Measurements from ENCODE around the gene CD34.
"Not testable (repeated sequence)": the region's sequence is repeated elsewhere in the genome, so short reads cannot be mapped to it uniquely, and the experiment has no call there.

The CD34 gene, protein sequence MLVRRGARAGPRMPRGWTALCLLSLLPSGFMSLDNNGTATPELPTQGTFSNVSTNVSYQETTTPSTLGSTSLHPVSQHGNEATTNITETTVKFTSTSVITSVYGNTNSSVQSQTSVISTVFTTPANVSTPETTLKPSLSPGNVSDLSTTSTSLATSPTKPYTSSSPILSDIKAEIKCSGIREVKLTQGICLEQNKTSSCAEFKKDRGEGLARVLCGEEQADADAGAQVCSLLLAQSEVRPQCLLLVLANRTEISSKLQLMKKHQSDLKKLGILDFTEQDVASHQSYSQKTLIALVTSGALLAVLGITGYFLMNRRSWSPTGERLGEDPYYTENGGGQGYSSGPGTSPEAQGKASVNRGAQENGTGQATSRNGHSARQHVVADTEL

DNA sequence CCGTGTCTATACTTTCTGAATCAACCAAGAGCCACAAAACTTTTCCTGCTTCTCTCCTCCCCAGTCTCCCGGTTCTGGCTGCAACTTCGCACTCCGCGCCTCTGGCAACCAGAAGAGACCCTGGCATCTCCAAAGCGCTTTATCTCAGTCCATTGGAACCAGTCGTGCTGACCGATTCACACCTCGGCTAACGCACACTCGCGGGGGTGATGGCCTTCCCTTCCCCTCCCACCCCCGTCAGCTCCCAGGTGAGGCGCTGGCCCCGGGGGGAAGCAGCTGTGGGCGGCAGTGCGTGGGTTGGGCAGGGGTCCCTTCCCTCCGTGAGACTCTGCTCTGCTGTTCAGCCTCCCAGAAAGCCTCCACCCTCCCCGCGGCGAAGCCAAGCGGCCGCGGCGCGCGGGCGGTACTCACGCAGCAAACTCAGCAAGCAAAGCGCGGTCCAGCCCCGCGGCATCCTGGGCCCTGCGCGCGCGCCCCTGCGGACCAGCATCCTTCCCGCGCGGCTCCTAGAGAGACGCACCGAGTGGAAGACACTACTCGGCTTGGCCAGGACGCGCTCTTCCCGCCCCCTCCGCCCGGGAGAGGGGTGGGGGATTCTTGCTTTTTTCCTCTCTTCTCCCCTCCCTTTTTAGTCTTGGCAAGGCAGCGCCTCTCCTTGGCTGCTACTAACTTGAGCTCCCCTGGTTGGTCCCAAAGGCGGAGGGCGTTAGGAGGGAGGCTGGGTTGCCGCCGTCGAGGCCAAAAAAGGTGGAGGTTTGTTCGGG is at the start of gene CD34:
Gene CD34, minus strand, starts transcription at position 535 of the 764 bp plus-strand sequence. Its CDS starts 45 bp downstream, at position 490.
- DNase-seq: no peak

DNA sequence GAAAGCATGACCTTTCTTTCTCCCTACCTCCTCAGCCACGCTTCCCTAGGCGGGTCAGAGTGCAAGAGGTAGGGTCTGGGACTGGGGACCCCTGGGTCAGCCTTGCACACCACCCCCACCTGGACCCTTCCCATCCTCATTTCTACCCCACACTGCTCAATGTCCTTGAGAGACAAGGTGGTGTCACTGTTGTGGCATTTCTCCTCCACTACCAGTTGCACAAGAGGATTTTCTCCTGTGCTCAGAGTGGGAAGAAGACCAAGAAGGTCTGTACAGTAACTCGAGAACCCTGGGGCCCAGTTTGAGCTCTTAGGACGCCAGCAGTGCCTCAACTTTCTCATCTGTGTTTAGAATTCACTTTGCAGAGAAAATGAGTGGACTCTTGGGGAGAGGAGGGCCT is 49.4 kb upstream of the CD34 start:
- DNase-seq: no peak

DNA sequence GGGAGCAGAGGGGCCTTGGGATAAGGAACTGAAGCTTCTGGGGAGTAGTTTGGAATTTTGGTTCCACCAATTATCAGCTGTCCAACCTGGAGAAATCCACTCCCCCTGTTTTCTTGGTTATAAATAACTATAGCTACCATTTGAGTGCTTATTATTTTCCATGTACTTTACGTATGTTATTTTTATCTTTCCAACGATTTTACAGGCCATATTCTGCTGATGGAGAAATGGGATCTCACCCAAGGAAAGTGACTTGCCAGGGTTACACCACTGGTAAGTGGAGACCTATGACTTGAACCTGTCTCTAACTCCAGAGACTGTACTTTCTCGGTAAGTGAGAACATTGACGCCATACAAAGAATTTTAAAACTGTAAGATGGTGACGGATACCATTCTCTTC is 49.0 kb upstream of the CD34 start:
- no peak for DNase-seq

DNA sequence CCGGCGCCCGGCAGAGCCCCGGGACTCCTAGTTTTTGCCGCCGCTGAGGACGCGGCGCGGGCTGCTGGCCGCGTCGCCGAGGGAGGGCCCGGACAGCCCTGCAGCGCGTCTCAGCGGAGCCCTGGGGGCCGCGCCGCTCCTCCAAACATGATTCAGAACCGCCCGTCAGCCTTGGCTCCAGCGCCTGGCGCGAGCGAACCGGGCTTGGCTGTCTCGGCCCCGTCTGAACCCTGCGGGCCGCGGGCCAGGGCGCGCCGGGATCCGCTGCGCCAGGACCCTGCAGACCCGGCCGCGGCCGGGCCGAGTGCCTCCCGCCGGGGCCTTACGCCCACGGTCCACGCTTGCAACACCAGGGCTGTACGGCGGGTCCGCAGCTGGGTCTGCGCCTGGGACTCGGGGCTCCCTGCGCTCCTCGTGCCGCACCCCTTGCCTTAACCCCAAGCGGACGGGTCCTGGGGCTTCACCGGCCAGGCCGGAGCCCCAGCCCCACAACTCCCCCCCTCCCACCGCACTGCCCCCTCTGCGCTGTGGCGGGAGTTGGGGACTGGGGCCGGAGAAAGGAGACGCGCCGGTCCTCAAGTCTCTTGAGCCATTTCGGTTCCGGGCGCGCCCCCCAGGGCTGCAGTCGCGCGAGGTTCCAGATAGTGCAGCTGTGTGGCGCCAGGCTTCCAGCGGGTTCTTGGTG is 48.4 kb upstream of the CD34 start:
- DNase-seq: no peak

DNA sequence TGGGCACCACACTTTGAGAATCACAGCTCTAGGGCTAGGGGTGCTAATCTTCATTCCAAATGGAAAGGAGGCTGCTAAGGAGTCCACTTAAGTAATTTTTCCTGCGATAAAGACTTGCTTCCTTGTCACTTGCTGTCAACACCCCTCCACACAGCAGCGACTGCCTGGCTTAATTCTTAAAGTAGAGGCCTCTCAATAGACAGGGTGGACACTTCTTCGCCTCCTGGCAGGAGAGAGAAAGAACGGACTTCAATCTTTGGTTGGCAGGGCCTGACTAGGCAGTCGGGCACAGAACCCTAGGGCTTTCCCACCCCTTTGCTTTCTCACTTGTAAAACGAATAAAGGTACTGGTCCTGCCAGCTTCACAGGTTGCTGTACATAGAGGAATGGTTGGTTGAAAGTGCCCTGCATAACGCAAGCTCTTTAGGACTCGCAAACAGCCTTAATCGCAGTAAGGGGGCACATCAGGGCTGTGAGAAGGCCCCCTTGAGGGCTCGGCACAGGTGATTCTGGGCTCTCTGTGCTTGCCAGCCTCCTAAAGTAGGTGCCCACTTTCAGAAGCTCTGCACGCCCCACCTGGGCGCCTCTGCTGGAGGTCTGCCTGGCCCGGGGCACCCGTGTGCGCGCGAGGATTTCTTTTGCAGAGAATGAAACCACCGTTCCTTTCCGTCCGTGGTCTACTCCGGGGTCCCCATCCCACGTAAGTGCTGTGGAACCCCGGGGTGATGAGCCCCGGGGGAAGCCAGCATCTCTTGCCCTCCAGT is 47.6 kb upstream of the CD34 start:
- no peak for DNase-seq

DNA sequence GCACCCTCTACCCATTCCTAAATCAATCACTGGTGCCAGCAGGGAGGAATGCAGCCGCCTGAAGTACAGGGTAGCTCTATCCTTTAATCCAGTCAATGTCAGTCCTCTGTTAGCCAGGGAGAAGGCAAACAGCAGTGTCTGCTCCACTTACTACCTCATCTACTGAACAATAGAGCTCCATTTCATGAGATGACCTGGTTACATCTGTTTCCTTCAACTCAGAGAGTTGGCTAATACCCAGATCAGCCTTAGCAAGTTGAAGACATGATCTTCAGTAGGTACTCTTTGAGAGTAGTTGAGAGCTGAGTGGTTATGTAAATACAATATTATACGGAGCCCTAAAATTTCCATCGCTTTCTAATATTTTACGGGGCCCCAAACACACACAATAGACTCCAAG is 46.1 kb upstream of the CD34 start:
- DNase-seq: no peak

DNA sequence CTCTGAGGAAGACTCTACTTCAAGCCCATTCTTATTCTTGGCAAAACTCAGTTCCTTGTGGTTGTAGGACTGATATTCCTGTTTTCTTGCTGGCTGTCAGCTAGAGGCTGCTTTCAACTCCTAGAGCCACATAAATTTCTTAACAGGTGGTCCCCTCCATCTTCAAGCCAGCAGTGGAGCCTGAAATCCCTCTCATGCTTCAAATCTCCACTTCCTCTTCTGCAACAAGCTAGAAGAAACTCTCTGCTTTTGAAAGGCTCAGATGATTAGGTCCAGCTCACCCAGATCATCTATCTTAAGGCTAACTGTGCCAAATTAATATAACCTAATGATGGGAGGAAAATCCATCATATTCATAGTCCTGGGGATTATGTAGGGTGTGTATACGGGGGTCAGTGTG is 43.2 kb upstream of the CD34 start:
- no peak for DNase-seq

DNA sequence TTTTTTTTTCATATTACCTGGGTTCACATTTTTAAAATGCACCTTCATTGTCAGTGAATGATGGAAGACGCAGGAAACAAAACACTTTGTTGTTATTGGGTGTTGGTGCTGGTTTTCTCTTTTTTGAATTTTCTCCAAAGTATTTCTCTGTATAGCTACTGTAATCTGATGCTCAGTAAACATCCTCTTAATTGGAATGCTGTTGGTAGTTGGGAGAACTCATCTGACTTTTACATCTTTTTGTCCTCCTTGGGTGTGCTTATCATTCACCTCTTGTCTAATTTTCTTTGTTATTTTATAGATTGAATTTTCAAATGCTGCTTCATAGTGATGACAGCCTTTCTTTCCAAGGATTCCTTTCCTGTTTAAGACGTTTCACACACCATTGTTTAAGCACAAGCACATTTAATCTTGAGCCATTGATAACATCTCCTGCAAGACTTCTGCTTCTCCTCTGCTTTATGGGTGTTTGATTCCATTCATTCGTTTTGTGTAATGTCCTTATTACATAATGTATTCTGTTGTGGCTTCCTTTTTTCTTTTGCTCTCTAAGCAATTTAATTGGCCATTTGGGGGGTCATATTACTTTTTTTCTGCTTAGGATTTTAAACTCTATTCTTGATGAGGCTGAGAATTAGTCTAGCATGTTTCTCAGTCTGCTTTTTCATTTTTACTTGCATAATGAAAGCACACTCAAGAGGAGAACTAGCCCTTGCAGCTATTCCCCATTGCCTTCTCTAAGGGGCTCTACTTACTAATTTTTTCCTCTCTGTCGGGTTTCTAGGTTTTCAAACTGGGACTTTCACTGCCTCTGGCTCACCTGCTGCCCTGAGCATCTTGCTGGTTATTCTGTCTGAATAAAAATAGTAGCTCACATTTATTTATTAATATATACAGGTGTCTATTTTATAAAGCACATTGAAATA is 42.0 kb upstream of the CD34 start:
- no peak for DNase-seq

DNA sequence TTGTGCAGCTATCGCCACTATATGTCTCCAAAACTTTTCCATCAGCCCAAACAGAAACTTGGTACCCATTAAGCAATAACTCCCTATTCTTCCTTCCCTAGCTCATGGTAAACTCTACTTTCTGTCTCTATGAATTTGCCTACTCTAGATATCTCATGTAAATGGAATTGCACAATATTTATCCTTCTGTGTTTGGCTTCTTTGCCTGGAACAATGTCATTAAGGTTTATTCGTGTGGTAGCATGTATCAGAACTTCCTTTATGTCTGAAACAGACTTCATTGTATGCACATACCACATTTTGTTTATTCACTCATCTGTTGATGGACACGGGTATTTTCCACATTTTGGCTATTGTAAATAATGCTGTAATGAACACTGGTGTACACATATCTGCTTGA is 40.7 kb upstream of the CD34 start:
- DNase-seq: no peak

DNA sequence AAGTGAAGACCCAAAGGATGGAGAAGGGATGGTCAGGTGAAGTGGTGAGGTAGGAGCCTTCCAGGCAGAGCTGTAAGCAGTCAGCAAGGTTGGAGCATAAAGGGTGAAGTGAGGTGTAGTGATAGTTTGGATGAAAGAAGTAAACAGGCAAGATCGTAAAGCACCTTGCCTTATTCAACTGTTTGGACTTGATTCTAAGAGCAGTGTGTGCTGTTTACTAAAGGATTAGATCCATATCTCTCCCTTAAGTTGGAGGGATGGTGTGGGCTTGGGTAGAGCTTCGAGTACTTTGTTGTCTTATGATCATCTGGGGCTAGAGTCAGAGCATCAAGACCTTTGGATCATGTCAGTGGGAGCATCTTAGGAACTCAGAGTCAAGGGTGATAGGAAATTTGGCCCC is 39.8 kb upstream of the CD34 start:
- DNase-seq: no peak

DNA sequence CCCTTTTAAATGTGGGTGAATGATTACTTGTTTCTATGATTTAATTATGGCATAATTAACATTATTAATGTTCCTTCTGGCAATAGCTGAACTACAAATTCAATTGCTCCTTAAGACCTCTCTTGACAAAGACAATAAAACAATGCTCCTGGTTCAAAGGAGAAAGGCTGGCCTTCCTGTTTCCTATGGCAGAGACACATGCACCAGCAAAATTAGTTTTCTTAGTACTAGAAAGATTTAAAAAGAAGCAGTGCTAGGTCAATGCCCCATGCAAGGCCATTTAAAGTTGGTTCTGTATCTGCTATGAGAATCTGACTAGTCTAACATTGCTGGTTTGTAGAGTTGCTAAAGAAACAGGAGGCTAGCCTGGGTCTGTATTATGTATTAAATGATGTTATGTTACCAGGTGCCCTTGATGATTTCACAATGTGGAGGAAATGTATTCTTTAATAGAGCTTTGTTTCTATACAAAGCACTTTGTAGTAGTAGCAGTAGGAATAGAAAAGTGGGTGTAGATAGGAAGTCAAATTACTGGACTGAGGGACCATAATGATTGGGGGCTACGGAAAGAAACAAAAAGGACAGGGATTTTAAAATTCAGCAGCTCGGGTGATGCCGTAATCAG is 38.8 kb upstream of the CD34 start:
- no peak for DNase-seq

DNA sequence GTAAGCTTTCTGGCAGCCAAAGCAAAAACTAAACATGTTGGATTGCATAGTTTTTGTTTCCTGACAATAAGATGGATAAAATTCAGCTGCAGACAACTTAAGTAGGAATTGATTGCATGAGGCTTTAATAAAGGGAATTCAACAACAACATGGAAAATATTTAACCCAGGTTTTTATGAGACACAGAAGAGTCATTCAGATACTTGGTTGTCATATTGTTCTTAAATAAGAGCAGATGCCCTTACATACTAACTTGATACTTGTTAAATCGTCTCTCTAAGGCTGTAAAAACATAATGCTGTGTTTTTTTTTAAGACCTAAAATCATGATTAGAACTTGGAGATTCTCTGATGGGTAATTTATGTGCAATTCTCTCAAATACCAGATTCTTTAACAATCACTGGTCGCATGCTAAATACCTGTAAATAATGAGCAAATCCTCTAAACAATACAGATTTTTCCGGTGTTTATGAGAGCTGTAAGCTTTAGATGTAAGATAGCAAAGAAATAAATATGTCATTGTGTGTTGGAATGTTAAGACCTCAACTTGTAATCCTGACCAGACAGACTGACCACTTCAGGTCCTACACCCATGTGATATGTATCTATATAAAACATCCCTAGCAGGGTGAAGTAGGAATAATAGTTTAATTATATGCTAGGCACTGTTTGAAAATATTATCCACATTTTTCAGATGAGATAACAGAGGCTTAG is 37.8 kb upstream of the CD34 start:
- DNase-seq: no peak

DNA sequence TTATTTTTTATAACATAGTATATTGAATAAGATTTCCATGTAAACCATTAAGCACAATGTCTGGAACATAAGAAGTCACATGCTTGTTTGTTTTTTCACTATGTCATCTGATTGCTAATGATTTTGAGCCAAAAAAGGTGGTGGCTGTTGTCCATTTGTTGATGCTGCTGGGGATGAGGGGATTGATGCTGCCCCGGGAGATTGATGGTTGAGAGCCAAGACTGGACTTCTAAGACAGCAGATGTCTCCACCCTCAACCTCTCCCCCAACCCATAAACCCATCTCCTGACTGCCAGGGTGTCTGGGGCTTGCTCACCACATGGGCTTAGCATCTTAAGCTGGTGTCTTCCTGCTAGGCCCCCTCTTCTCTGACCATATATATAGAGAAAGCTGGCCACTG is 35.8 kb upstream of the CD34 start:
- no peak for DNase-seq

DNA sequence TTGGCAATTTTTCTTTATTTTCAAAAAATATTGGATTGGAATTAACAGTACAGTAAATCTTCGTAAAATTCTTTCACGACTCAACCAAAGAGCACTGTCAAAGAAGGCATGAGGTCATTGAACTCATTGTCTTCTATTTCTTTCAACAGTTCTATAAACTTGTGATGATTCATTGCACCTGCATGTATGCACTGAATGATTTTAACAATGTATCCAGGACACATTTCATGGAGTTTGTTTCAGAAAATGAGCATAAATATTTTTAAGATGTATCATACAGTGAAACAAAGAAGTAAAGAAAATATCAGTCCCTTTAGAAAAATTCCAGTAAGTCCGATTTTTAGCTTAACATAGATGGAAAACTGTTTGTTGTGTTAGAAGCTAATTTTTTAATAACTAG is 33.6 kb upstream of the CD34 start:
- DNase-seq: no peak

DNA sequence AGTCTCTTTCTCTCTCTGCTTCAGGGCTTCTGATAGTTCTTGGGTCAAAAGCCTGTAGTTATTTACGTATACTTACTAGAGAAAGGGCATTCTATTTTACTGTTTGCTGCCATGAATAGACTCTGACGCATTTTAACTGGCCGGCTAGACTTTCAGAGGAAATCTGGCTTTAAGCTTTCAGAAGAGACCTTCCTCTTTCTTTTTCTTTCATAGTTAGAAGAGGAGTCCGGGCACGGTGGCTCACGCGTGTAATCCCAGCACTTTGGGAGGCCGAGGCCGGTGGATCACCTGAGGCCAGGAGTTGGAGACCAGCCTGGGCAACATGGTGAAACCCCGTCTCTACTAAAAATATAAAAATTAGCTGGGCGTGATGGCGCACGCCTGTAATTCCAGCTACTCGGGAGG is 31.4 kb upstream of the CD34 start:
- not testable (repeated sequence) for DNase-seq

DNA sequence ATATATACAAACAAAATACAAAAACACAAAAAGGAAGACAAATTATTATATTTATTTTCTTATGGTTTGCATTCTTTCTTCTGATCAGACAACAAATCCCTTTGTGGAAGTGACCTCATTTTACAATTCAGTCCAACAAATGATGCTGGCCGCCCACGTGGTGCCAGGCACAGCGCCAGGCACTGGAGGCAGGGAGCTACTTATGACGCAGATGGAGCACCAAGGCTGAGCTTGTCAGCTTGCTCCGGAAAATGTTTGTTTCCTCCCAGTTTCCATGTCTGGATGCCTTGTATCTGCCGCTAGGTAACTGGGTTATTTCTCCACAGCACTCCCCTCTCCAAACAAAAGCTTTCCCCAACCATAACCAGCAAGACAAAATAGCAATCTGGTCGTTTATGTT is 30.7 kb upstream of the CD34 start:
- no peak for DNase-seq

DNA sequence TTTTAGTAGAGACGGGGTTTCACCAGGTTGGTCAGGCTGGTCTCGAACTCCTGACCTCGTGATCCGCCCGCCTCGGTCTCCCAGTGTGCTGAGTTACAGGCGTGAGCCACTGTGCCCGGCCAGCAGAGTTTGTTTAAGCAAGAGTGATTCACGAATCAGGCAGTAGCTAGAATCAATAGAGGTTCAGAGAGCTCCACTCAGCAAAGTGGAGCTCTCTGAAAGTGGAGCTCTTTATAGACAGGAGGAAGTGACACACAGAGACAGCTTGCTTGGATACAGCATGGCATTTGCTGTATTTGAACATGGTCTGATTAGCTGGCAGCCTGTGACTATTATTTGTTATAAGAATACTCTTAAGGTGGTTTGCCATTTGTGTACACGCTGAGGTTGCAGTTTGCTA is 27.1 kb upstream of the CD34 start:
- DNase-seq: no peak

DNA sequence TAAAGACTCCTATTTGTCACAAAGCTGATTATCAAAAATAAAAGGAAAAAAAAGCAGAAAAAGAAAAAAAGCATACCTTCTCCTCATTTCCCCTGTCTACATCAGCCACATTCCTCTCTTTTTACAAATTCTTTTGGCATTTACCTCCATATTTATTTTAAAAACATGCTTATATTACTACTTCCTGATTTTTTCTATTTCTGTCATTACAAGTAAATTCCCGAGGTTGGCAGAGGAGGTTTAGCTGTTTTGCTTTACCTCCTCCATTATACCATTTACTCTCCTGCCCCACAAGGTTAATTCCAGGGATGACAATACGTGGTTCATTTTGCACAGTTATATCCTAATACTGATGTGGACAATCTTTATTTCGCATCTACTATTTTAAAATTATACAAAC is 26.3 kb upstream of the CD34 start:
- no peak for DNase-seq

DNA sequence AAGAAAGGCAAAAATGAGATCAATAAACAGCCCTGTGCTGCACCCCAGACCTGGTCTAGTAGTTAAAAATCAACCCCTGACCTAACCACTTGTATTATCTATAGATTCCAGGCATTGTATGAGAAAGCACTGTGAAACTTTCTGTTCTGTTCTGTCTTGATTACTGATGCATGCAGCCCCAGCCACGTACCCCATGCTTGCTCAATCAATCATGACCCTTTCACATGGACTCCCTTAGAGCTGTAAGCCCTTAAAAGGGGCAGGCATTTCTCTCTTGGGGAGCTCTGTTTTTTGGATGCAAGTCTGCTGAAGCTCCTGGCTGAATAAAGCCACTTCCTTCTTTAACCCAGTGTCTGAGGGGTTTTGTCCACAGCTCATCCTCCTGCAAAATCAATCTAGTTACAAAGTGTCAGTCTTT is 24.2 kb upstream of the CD34 start:
- DNase-seq: no peak

DNA sequence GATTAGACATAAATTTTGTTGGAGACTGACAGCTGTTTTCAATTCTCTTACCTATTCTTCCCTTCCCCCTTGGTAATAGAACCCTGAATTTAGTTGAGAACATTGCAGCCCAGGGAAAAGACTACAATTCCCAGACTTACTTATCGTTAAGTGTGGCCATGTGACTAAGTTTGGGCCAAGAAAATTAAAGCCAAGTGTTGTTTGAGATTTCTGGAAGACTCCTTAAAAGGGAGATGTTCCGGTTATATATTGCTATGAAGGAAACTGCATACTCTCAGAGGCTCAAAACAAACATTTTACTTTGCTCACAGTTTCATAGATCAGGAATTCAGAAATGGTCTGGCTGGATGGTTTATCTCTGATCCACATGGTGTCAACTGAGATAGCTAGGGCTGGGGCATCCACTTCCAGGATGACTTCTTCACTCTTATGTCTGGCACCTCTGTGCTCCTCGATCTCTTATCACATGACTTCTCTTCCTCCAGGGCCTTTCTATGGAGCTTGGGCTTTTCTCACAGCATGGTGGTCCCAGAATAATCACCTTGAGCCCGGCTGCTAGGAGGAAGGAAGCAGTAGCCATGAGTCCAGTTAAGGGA is 22.4 kb upstream of the CD34 start:
- no peak for DNase-seq
